ENCODE results near the gene MAPK13. TPM values are rescaled to one million over a fixed set of nuclear protein-coding genes. Genes with fewer than 3 reads are reported as not detected.
A peak's percentile ranks its signal among the peaks of the same experiment; 100 is the strongest.

MAPK13 gene
- total and polyA plus RNA-seq, 4 experiments from 2014 or later = 29.1 to 36.8 (median 30.0) TPM

- ChIA-PET CTCF (ENCODE audit: partially characterized antibody) (interaction anchor here (1.5 kb wide), 1 partner anchor 64 kb away, joined by 4 read pairs; no protein-coding TSS in a partner anchor), POLR2A (ENCODE audit: partially characterized antibody) (interaction anchor here (1.1 to 1.8 kb wide), 2 partner anchors 8 to 113 kb away, joined by 3 to 7 read pairs; partner anchors contain the start of gene MAPK14)
- intact Hi-C loops (cut with micrococcal nuclease) = no loop called here
- peaks cover 18% of the 10 kb centered on the region for H3K4me1 ChIP-seq (ENCODE audit: insufficient read depth, low read length)
- DNase-seq = no peak
- H3K4me3 ChIP-seq (ENCODE audit: low read length in 2 of 2) = no peak overlapping the region
- Mint-ChIP-seq H3K27ac (peak overlapping the region in 5 of 7 donors; percentile 38 to 62 (median 41)), H3K36me3 (peaks cover 32 to 50% of the 10 kb centered on the region in 2 donors), H3K4me3 (no peak overlapping the region), H3K9me3 (no peaks in the 10 kb centered on the region), H3K4me1 (peaks cover 4 to 29% (median 12%) of the 10 kb centered on the region in 4 donors), H3K27me3 (no peaks in the 10 kb centered on the region)
- H3K27ac ChIP-seq (ENCODE audit: low read depth, low read length) = no peak overlapping the region
- H3K36me3 ChIP-seq (ENCODE audit: insufficient read depth, low read length) = peaks cover 36% of the 10 kb centered on the region
- H3K9me3 ChIP-seq (ENCODE audit: control insufficient read depth in 1 of 2, low read length in 2 of 2) = no peaks in the 10 kb centered on the region
- no peaks in the 10 kb centered on the region for H3K27me3 ChIP-seq (ENCODE audit: insufficient read depth, low read length)
Measured at GRCh38 chr6:36139991-36140710, 9.8 kb downstream of the MAPK13 start.

- H3K27ac Mint-ChIP-seq = peak overlapping the region; percentile 16 to 81 (median 58)
- peaks cover 4 to 28% (median 14%) of the 10 kb centered on the region in 4 donors for H3K4me1 Mint-ChIP-seq
- DNase-seq = no peak
- no peaks in the 10 kb centered on the region for H3K9me3 Mint-ChIP-seq
- H3K36me3 Mint-ChIP-seq = peaks cover 23 to 40% of the 10 kb centered on the region in 2 donors
- intact Hi-C loops (cut with micrococcal nuclease) = no loop called here
- Histone ChIP-seq H3K9me3 (ENCODE audit: control insufficient read depth in 1 of 2, low read length in 2 of 2) (no peaks in the 10 kb centered on the region), H3K36me3 (ENCODE audit: insufficient read depth, low read length) (peaks cover 27% of the 10 kb centered on the region), H3K27me3 (ENCODE audit: insufficient read depth, low read length) (no peaks in the 10 kb centered on the region), H3K4me3 (ENCODE audit: low read length in 2 of 2) (no peak overlapping the region), H3K4me1 (ENCODE audit: insufficient read depth, low read length) (peaks cover 23% of the 10 kb centered on the region), H3K27ac (ENCODE audit: low read depth, low read length) (no peak overlapping the region)
- no peak overlapping the region for H3K4me3 Mint-ChIP-seq
- CTCF ChIA-PET (ENCODE audit: partially characterized antibody) = interaction anchor here (0.7 to 1.3 kb wide), 3 partner anchors 9 to 200 kb away, joined by 3 to 4 read pairs (median 4); no protein-coding TSS in a partner anchor
- no peaks in the 10 kb centered on the region for H3K27me3 Mint-ChIP-seq
- POLR2A ChIA-PET (ENCODE audit: partially characterized antibody) = no interaction called here
Measured at GRCh38 chr6:36141091-36141490, 10.8 kb downstream of the MAPK13 start.

- peak overlapping the region in 5 of 7 donors; percentile 6 to 68 (median 39) for H3K27ac Mint-ChIP-seq
Measured at GRCh38 chr6:36141961-36142360, 11.6 kb downstream of the MAPK13 start.

GRCh38 chr6:36142971-36143838 is 12.9 kb downstream of the MAPK13 start:
- peaks cover 14 to 41% (median 23%) of the 10 kb centered on the region in 4 donors for H3K4me1 Mint-ChIP-seq
- POLR2A ChIA-PET (ENCODE audit: partially characterized antibody) = interaction anchor here (2.4 kb wide), 1 partner anchor 12 kb away, joined by 10 read pairs; no protein-coding TSS in a partner anchor

More at GRCh38 chr6:36141961-36142360, 11.6 kb downstream of the MAPK13 start:
- POLR2A ChIA-PET (ENCODE audit: partially characterized antibody) = interaction anchor here (2.4 kb wide), 1 partner anchor 11 kb away, joined by 10 read pairs; no protein-coding TSS in a partner anchor
- Mint-ChIP-seq H3K9me3 (no peaks in the 10 kb centered on the region), H3K36me3 (peaks cover 18 to 33% of the 10 kb centered on the region in 2 donors), H3K4me3 (no peak overlapping the region), H3K4me1 (peaks cover 8 to 32% (median 19%) of the 10 kb centered on the region in 4 donors), H3K27me3 (no peaks in the 10 kb centered on the region)
- H3K9me3 ChIP-seq (ENCODE audit: control insufficient read depth in 1 of 2, low read length in 2 of 2) = no peaks in the 10 kb centered on the region
- H3K27me3 ChIP-seq (ENCODE audit: insufficient read depth, low read length) = no peaks in the 10 kb centered on the region
- no peak overlapping the region for H3K27ac ChIP-seq (ENCODE audit: low read depth, low read length)
- no peak for DNase-seq
- intact Hi-C loops (cut with micrococcal nuclease) = no loop called here
- H3K36me3 ChIP-seq (ENCODE audit: insufficient read depth, low read length) = peaks cover 18% of the 10 kb centered on the region
- H3K4me1 ChIP-seq (ENCODE audit: insufficient read depth, low read length) = peaks cover 31% of the 10 kb centered on the region
- H3K4me3 ChIP-seq (ENCODE audit: low read length in 2 of 2) = no peak overlapping the region
- CTCF ChIA-PET (ENCODE audit: partially characterized antibody) = interaction anchor here (0.8 to 1.3 kb wide), 2 partner anchors 21 to 199 kb away, joined by 4 read pairs; no protein-coding TSS in a partner anchor

GRCh38 chr6:36145495-36145894 is 15.2 kb downstream of the MAPK13 start:
- Mint-ChIP-seq H3K4me3 (no peak overlapping the region), H3K36me3 (peaks cover 9 to 10% of the 10 kb centered on the region in 2 donors), H3K27me3 (no peaks in the 10 kb centered on the region), H3K4me1 (peaks cover 15 to 31% (median 21%) of the 10 kb centered on the region in 4 donors), H3K27ac (no peak overlapping the region), H3K9me3 (peaks cover 0 to 12% (median 8%) of the 10 kb centered on the region in 8 donors)
- H3K4me1 ChIP-seq (ENCODE audit: insufficient read depth, low read length) = peaks cover 32% of the 10 kb centered on the region
- H3K9me3 ChIP-seq (ENCODE audit: control insufficient read depth in 1 of 2, low read length in 2 of 2) = no peaks in the 10 kb centered on the region
- H3K4me3 ChIP-seq (ENCODE audit: low read length in 2 of 2) = no peak overlapping the region
- DNase-seq = no peak
- H3K36me3 ChIP-seq (ENCODE audit: insufficient read depth, low read length) = no peaks in the 10 kb centered on the region
- intact Hi-C loops (cut with micrococcal nuclease) = no loop called here
- no peaks in the 10 kb centered on the region for H3K27me3 ChIP-seq (ENCODE audit: insufficient read depth, low read length)
- CTCF ChIA-PET (ENCODE audit: partially characterized antibody) = interaction anchor here (1.8 to 2.4 kb wide), 2 partner anchors 12 to 51 kb away, joined by 5 to 6 read pairs; no protein-coding TSS in a partner anchor
- H3K27ac ChIP-seq (ENCODE audit: low read depth, low read length) = no peak overlapping the region
- POLR2A ChIA-PET (ENCODE audit: partially characterized antibody) = interaction anchor here (1.9 kb wide), 1 partner anchor 14 kb away, joined by 4 read pairs; no protein-coding TSS in a partner anchor

More at GRCh38 chr6:36142971-36143838, 12.9 kb downstream of the MAPK13 start:
- Histone ChIP-seq H3K9me3 (ENCODE audit: control insufficient read depth in 1 of 2, low read length in 2 of 2) (no peaks in the 10 kb centered on the region), H3K27ac (ENCODE audit: low read depth, low read length) (no peak overlapping the region), H3K4me3 (ENCODE audit: low read length in 2 of 2) (no peak overlapping the region), H3K36me3 (ENCODE audit: insufficient read depth, low read length) (peaks cover 13% of the 10 kb centered on the region), H3K27me3 (ENCODE audit: insufficient read depth, low read length) (no peaks in the 10 kb centered on the region), H3K4me1 (ENCODE audit: insufficient read depth, low read length) (peaks cover 36% of the 10 kb centered on the region)
- Mint-ChIP-seq H3K36me3 (peaks cover 18 to 28% of the 10 kb centered on the region in 2 donors), H3K4me3 (no peak overlapping the region), H3K9me3 (peaks cover 0 to 4% (median 1%) of the 10 kb centered on the region in 8 donors), H3K27ac (peak overlapping the region in 3 of 7 donors; percentile 28 to 81 (median 75)), H3K27me3 (no peaks in the 10 kb centered on the region)
- intact Hi-C loops (cut with micrococcal nuclease) = no loop called here
- CTCF ChIA-PET (ENCODE audit: partially characterized antibody) = interaction anchor here (0.9 to 1.8 kb wide), 3 partner anchors 10 to 40 kb away, joined by 3 to 5 read pairs (median 3); no protein-coding TSS in a partner anchor
- DNase-seq = no peak

- peak overlapping the region in 4 of 7 donors; percentile 70 to 78 (median 77) for H3K27ac Mint-ChIP-seq
- H3K4me3 Mint-ChIP-seq = peak overlapping the region in 1 of 8 donors; percentile 65
- H3K36me3 Mint-ChIP-seq = peaks cover 4% of the 10 kb centered on the region in 2 donors
- Histone ChIP-seq H3K4me3 (ENCODE audit: low read length in 2 of 2) (no peak overlapping the region), H3K27me3 (ENCODE audit: insufficient read depth, low read length) (no peaks in the 10 kb centered on the region), H3K36me3 (ENCODE audit: insufficient read depth, low read length) (no peaks in the 10 kb centered on the region), H3K27ac (ENCODE audit: low read depth, low read length) (no peak overlapping the region), H3K9me3 (ENCODE audit: control insufficient read depth in 1 of 2, low read length in 2 of 2) (no peaks in the 10 kb centered on the region), H3K4me1 (ENCODE audit: insufficient read depth, low read length) (peaks cover 29% of the 10 kb centered on the region)
- DNase-seq = no peak
- H3K27me3 Mint-ChIP-seq = no peaks in the 10 kb centered on the region
- H3K9me3 Mint-ChIP-seq = peaks cover 0 to 12% (median 8%) of the 10 kb centered on the region in 8 donors
- intact Hi-C loops (cut with micrococcal nuclease) = no loop called here
- peaks cover 8 to 20% (median 16%) of the 10 kb centered on the region in 4 donors for H3K4me1 Mint-ChIP-seq
- POLR2A ChIA-PET (ENCODE audit: partially characterized antibody) = interaction anchor here (1.9 kb wide), 1 partner anchor 16 kb away, joined by 4 read pairs; no protein-coding TSS in a partner anchor
- CTCF ChIA-PET (ENCODE audit: partially characterized antibody) = interaction anchor here (2.4 kb wide), 1 partner anchor 52 kb away, joined by 6 read pairs; no protein-coding TSS in a partner anchor
Measured at GRCh38 chr6:36147294-36147693, 17.0 kb downstream of the MAPK13 start.

Measured in CD4-positive, alpha-beta memory T cell (primary cell).